GM12878 (cell line): Measurements from ENCODE around the gene CLEC16A. TPM values are rescaled to one million over a fixed set of nuclear protein-coding genes. Genes with fewer than 3 reads are reported as not detected.
A peak's percentile ranks its signal among the peaks of the same experiment; 100 is the strongest.

Experiments used
- ATAC-seq: fragments of 200-7000 bp; cut with Tn5 transposase; 3 replicates; pipeline ENCODE4 v1.9.1; 2020; ENCODE audit warnings: mild to moderate bottlenecking, moderate library complexity
- BruUV-seq: library from RNA; stranded (reverse); fragments of 400-500 nt; replicated peaks from 2 replicates; lab custom pipeline; 2021; lab: Mats Ljungman, UMichigan
- CTCF ChIA-PET: fragments of 300-600 bp; sonication (Branson Sonifier 250); formaldehyde crosslinking; extraction: SDS; loops from one replicate; lab custom pipeline; 2021; ENCODE audit warnings: inconsistent platforms; lab: Yijun Ruan, JAX
- POLR2A ChIA-PET: fragments of 350-600 bp; formaldehyde crosslinking; extraction: SDS; loops from one replicate; lab custom pipeline; 2021; ENCODE audit warnings: inconsistent platforms; lab: Charles Lee
- RAD21 ChIA-PET: fragments of 300-600 bp; sonication (Branson Sonifier 250); formaldehyde crosslinking; loops from one replicate; lab custom pipeline; 2023; ENCODE audit warnings: antibody characterized with exemption; ENCODE audit not compliant: unreplicated experiment; lab: Charles Lee
- SMC1A ChIA-PET: fragments of 300-600 bp; sonication (Branson Sonifier 250); formaldehyde crosslinking; loops from one replicate; lab custom pipeline; 2023; ENCODE audit not compliant: unreplicated experiment, uncharacterized antibody; lab: Charles Lee
- DNase-seq: peaks from one replicate; pipeline ENCODE4 v3.0.0-alpha.2; 2011; ENCODE audit warnings: low read depth, low spot score
- FAIRE-seq: peaks from 3 replicates; lab custom pipeline; 2011; peaks lifted over from hg19 to GRCh38; lab: Jason Lieb, UNC
- H2AFZ ChIP-seq: 2 replicates; pipeline ENCODE4 v1.6.0; 2011; ENCODE audit warnings: low read depth, low read length, control low read depth; ENCODE audit not compliant: control insufficient read depth
- H3K27ac ChIP-seq: 2 replicates; pipeline ENCODE4 v1.5.1; 2011; ENCODE audit warnings: control low read depth; ENCODE audit not compliant: control insufficient read depth, insufficient read depth
- H3K27me3 ChIP-seq, 2 experiments: replicated peaks in 1 of 2; 2 replicates each; pipeline versions ENCODE4 v1.6.0 to v1.6.1; 2011; ENCODE audit warnings: low read length in 1 of 2; ENCODE audit not compliant: control insufficient read depth in 2 of 2, insufficient read depth in 2 of 2
- H3K36me3 ChIP-seq, 2 experiments: 2 replicates each; pipeline ENCODE4 v1.5.1; 2011; ENCODE audit warnings: low read length in 1 of 2; ENCODE audit not compliant: control insufficient read depth in 2 of 2, insufficient read depth in 2 of 2
- H3K4me1 ChIP-seq: 2 replicates; pipeline ENCODE4 v1.6.1; 2011; ENCODE audit warnings: mild to moderate bottlenecking, low read length, moderate library complexity, mixed read lengths; ENCODE audit not compliant: control insufficient read depth, insufficient read depth
- H3K4me2 ChIP-seq: 2 replicates; pipeline ENCODE4 v1.6.0; 2011; ENCODE audit warnings: control low read depth; ENCODE audit not compliant: control insufficient read depth, insufficient read depth
- H3K4me3 ChIP-seq: fragments of 200-600 bp; sonication (generic); 2 replicates; pipeline ENCODE4 v1.5.1; 2016
- H3K79me2 ChIP-seq: 2 replicates; pipeline ENCODE4 v1.6.0; 2011; ENCODE audit warnings: low read length; ENCODE audit not compliant: control insufficient read depth, insufficient read depth
- H3K9ac ChIP-seq: 2 replicates; pipeline ENCODE4 v1.8.0; 2011; ENCODE audit warnings: low read length, control low read depth, mixed read lengths; ENCODE audit not compliant: control insufficient read depth, insufficient read depth
- H3K9me3 ChIP-seq: replicated peaks from 3 replicates; pipeline ENCODE4 v1.5.1; 2011; ENCODE audit warnings: mild to moderate bottlenecking, low read length; ENCODE audit not compliant: control insufficient read depth, insufficient read depth
- H4K20me1 ChIP-seq: 2 replicates; pipeline ENCODE4 v1.6.0; 2011; ENCODE audit not compliant: control insufficient read depth, insufficient read depth
- BHLHE40 ChIP-seq, 2 experiments: fragments of 450-650 bp in 1 of 2; IDR thresholded peaks; 2 replicates each; pipeline ENCODE4 v1.6.1; 2011 to 2017; ENCODE audit warnings: low read depth in 2 of 2, borderline replicate concordance in 1 of 2, improper control_type of control experiment in 1 of 2, low read length in 1 of 2, mild to moderate bottlenecking in 1 of 2
- CBFB ChIP-seq: IDR thresholded peaks from 2 replicates; pipeline ENCODE4 v1.6.1; 2016; ENCODE audit warnings: antibody characterized with exemption, low read depth
- MAX ChIP-seq: IDR thresholded peaks from 2 replicates; pipeline ENCODE4 v1.6.1; 2012; ENCODE audit warnings: low read depth, low read length, improper control_type of control experiment
- NFYA ChIP-seq: IDR thresholded peaks from 2 replicates; pipeline ENCODE4 v1.6.1; 2011; ENCODE audit warnings: low read depth, mild to moderate bottlenecking, low read length, improper control_type of control experiment, borderline replicate concordance
- NFYB ChIP-seq: IDR thresholded peaks from 2 replicates; pipeline ENCODE4 v1.6.1; 2011; ENCODE audit warnings: low read depth, mild to moderate bottlenecking, low read length, improper control_type of control experiment, moderate library complexity; ENCODE audit not compliant: insufficient read depth
- NR2C2 ChIP-seq: IDR thresholded peaks from 2 replicates; pipeline ENCODE4 v1.6.1; 2011; ENCODE audit warnings: borderline replicate concordance, low read depth; ENCODE audit not compliant: control insufficient read depth, insufficient read length
- RAD51 ChIP-seq: fragments of 450-650 bp; IDR thresholded peaks from 2 replicates; pipeline ENCODE4 v1.6.1; 2016; ENCODE audit warnings: moderate library complexity, mild to moderate bottlenecking, inconsistent platforms
- SIX5 ChIP-seq: IDR thresholded peaks from 2 replicates; pipeline ENCODE4 v1.6.1; 2011; ENCODE audit warnings: mild to moderate bottlenecking, low read depth, low read length, moderate library complexity; ENCODE audit not compliant: severe bottlenecking
- SMARCA5 ChIP-seq: fragments of 450-650 bp; IDR thresholded peaks from 2 replicates; pipeline ENCODE4 v1.6.1; 2017; ENCODE audit warnings: mild to moderate bottlenecking
- SP1 ChIP-seq: IDR thresholded peaks from one replicate; pipeline ENCODE4 v1.6.1; 2011; ENCODE audit warnings: low read depth, low read length
- SREBF1 ChIP-seq: IDR thresholded peaks from 2 replicates; pipeline ENCODE4 v1.6.1; 2012; ENCODE audit warnings: mild to moderate bottlenecking, low read length
- TBL1XR1 ChIP-seq: IDR thresholded peaks from 2 replicates; pipeline ENCODE4 v1.6.1; 2012; ENCODE audit warnings: low read depth, low read length, improper control_type of control experiment
- ZBED1 ChIP-seq: IDR thresholded peaks from 2 replicates; pipeline ENCODE4 v1.6.1; 2016; ENCODE audit warnings: borderline replicate concordance
- ZNF274 ChIP-seq: IDR thresholded peaks from one replicate; pipeline ENCODE4 v1.8.0; 2011; ENCODE audit not compliant: insufficient read length, insufficient read depth
- WGBS: methylation state at CpG from one replicate; pipeline ENCODE4 v1.1.6; 2016; ENCODE audit warnings: low lambda C conversion rate; ENCODE audit not compliant: insufficient replicate concordance, insufficient coverage; ENCODE audit errors: missing lambda C conversion rate; 5-methylcytosine and 5-hydroxymethylcytosine counted together
- in situ Hi-C: fragments of 300-500 bp; cut with MboI; formaldehyde crosslinking; loops from 9 replicates; pipeline ENCODE4 v1.14.3; 2018; ENCODE audit warnings: mixed read lengths
- intact Hi-C: fragments of 100-400 bp; cut with micrococcal nuclease; formaldehyde crosslinking; loops from one replicate; pipeline ENCODE4 v1.14.2; 2022; ENCODE audit not compliant: unreplicated experiment
- polyA plus RNA-seq, 11 experiments: library from polyadenylated mRNA; depleted of rRNA in 4 of 11; unstranded in 6 of 11; stranded (reverse) in 5 of 11; fragments of >200 nt; fragmentation: Nextera tagmentation in 4 of 11; fragmentation: Illumina TruSeq in 1 of 11; extraction: Ambion mirVana in 4 of 11; extraction: Trizol in 1 of 11; gene quantifications; 1 replicate in 1 of 11; 2 replicates in 10 of 11; pipeline versions ENCODE4 v1.2.1 to v1.2.3, GENCODE V29; 2011 to 2016; ENCODE audit warnings: inconsistent platforms in 2 of 11, missing spikeins in 2 of 11, low read depth in 1 of 11
- total RNA-seq, 4 experiments: library from RNA; depleted of rRNA in 3 of 4; stranded (reverse); fragments of >200 nt in 3 of 4; fragmentation: Illumina TruSeq in 1 of 4; extraction: Trizol in 1 of 4; gene quantifications; 2 replicates each; pipeline versions ENCODE4 v1.2.1 to v1.2.3, GENCODE V29; 2013 to 2021
- TF ChIP-seq, protein P1 (sequence below): IDR thresholded peaks from 2 replicates; pipeline ENCODE4 v1.6.1; 2011; ENCODE audit warnings: low read depth, low read length, improper control_type of control experiment, borderline replicate concordance
- TF ChIP-seq, protein P2 (sequence below): IDR thresholded peaks from 2 replicates; pipeline ENCODE4 v1.6.1; 2011; ENCODE audit warnings: borderline replicate concordance, low read depth, mild to moderate bottlenecking, moderate library complexity, mixed read lengths, low read length; ENCODE audit not compliant: insufficient read depth; ENCODE audit errors: extremely low read length

The CLEC16A gene
- total and polyA plus RNA-seq, 10 of the 15 experiments (the other 5 are each of a cell fraction or from before 2014, with no cell fraction given): 1.5 to 28.8 (median 19.2) TPM

- TF ChIP-seq, protein P1, sequence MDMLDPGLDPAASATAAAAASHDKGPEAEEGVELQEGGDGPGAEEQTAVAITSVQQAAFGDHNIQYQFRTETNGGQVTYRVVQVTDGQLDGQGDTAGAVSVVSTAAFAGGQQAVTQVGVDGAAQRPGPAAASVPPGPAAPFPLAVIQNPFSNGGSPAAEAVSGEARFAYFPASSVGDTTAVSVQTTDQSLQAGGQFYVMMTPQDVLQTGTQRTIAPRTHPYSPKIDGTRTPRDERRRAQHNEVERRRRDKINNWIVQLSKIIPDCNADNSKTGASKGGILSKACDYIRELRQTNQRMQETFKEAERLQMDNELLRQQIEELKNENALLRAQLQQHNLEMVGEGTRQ: no peak
Observed at GRCh38 chr16:11205754-11206581, 261.6 kb downstream of the CLEC16A start (continued).

GRCh38 chr16:11207646-11208045 is 263.3 kb downstream of the CLEC16A start:
- FAIRE-seq (no peak), ATAC-seq (no peak), DNase-seq (no peak)
- intact Hi-C loops (loop anchor here (5.0 kb wide), 1 partner anchor 105 kb away; no protein-coding TSS in a partner anchor), in situ Hi-C loops (no loop called here)
- no peak overlapping the region for H3K4me2 ChIP-seq
- H3K4me1 ChIP-seq: peaks cover 68% of the 10 kb centered on the region
- H2AFZ ChIP-seq: no peak overlapping the region
- RAD21 ChIA-PET: interaction anchor here (1.0 to 8.3 kb wide), 6 partner anchors 17 to 172 kb away, joined by 3 to 65 read pairs (median 14); partner anchors contain the start of gene SOCS1
- no peak overlapping the region for H3K4me3 ChIP-seq
- no peaks in the 10 kb centered on the region for H3K27me3 ChIP-seq
- 95% methylated on average over 3 of the region's 3 CpGs for WGBS
- POLR2A ChIA-PET: interaction anchor here (1.0 to 3.3 kb wide), 4 partner anchors 17 to 154 kb away, joined by 3 to 21 read pairs (median 12); partner anchors contain the start of gene SOCS1
- no TSS peak for BruUV-seq
- H3K27ac ChIP-seq: peak overlapping the region; percentile 89
- H3K36me3 ChIP-seq: no peaks in the 10 kb centered on the region
- SMC1A ChIA-PET: interaction anchor here (0.6 to 3.3 kb wide), 10 partner anchors 10 to 112 kb away, joined by 3 to 34 read pairs (median 6); partner anchors contain the start of gene SOCS1
- no peaks in the 10 kb centered on the region for H4K20me1 ChIP-seq
- no peaks in the 10 kb centered on the region for H3K79me2 ChIP-seq
- no peak overlapping the region for H3K9ac ChIP-seq
- H3K9me3 ChIP-seq: peaks cover 9% of the 10 kb centered on the region; the same call in 2 of the 3 replicates
- TF ChIP-seq, protein P1: peak; percentile 38; the same call in 1 of the 2 replicates
- TF ChIP-seq SIX5 (no peak), MAX (0 out of 2 replicates have a peak, but pooled peaks have one; percentile 26), NR2C2 (no peak), BHLHE40 (IDR thresholded peaks at IDR 0.05; ENCODE audit: borderline replicate concordance in 1 of 2, low read depth in 2 of 2, low read length in 1 of 2) (peak; percentile 16 to 56; a peak in 1 of 4 replicates), NFYA (no peak), SP1 (peak; percentile 12), SMARCA5 (no peak), CBFB (no peak), ZNF274 (no peak), SREBF1 (no peak), ZBED1 (no peak), RAD51 (peak; percentile 50; the same call in 1 of the 2 replicates), TBL1XR1 (no peak), NFYB (peak; percentile 90)
- TF ChIP-seq, protein P2, sequence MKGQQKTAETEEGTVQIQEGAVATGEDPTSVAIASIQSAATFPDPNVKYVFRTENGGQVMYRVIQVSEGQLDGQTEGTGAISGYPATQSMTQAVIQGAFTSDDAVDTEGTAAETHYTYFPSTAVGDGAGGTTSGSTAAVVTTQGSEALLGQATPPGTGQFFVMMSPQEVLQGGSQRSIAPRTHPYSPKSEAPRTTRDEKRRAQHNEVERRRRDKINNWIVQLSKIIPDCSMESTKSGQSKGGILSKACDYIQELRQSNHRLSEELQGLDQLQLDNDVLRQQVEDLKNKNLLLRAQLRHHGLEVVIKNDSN: peak; percentile 81
- CTCF ChIA-PET: interaction anchor here (0.8 to 4.6 kb wide), 3 partner anchors 11 to 48 kb away, joined by 3 to 24 read pairs (median 3); partner anchors contain the start of gene SOCS1
